Stimulated activated CD8-positive, alpha-beta memory T cell treated with anti-CD3 and anti-CD28 coated beads, Interleukin-15, amount 100 ng/mL, for 48 hours (primary cell): ENCODE measurements around the gene MBOAT2.
"Not testable (repeated sequence)": the region's sequence is repeated elsewhere in the genome, so short reads cannot be mapped to it uniquely, and the experiment has no call there.

ENCODE experiments used
- DNase-seq, 2 donors: peaks; one replicate each; pipeline ENCODE4 v3.0.0-alpha.2; 2020; ENCODE audit warnings: low read depth in 2 of 2

The MBOAT2 gene

GRCh38 chr2:8993196-8993901 is 10.1 kb downstream of the MBOAT2 start:
- no peak for DNase-seq

GRCh38 chr2:8992643-8993042 is 10.8 kb downstream of the MBOAT2 start:
- DNase-seq, result no peak

GRCh38 chr2:8989536-8990079 is 13.9 kb downstream of the MBOAT2 start:
- DNase-seq, result no peak

- DNase-seq, result no peak
These were observed 16.1 kb downstream of the MBOAT2 start for GRCh38 chr2:8987410-8987809.

GRCh38 chr2:8986327-8986976 is 17.0 kb downstream of the MBOAT2 start:
- DNase-seq, result no peak

GRCh38 chr2:8985561-8986326 is 17.7 kb downstream of the MBOAT2 start:
- DNase-seq, result no peak

- DNase-seq, result no peak
These were observed 18.6 kb downstream of the MBOAT2 start for GRCh38 chr2:8984855-8985254.

- DNase-seq, result no peak
These were observed 19.3 kb downstream of the MBOAT2 start for GRCh38 chr2:8984157-8984556.

- no peak for DNase-seq
These were observed 19.9 kb downstream of the MBOAT2 start for GRCh38 chr2:8983571-8983970.

GRCh38 chr2:8981876-8982275 is 21.6 kb downstream of the MBOAT2 start:
- DNase-seq, result no peak

GRCh38 chr2:8980096-8980495 is 23.4 kb downstream of the MBOAT2 start:
- no peak for DNase-seq

- no peak for DNase-seq
These were observed 25.7 kb downstream of the MBOAT2 start for GRCh38 chr2:8977758-8978157.

- DNase-seq, result no peak
These were observed 26.8 kb downstream of the MBOAT2 start for GRCh38 chr2:8976442-8977259.

- no peak for DNase-seq
These were observed 29.5 kb downstream of the MBOAT2 start for GRCh38 chr2:8974016-8974415.

GRCh38 chr2:8973017-8973416 is 30.5 kb downstream of the MBOAT2 start:
- not testable (repeated sequence) for DNase-seq

GRCh38 chr2:8972535-8972934 is 30.9 kb downstream of the MBOAT2 start:
- not testable (repeated sequence) for DNase-seq

- not testable (repeated sequence) for DNase-seq
These were observed 34.1 kb downstream of the MBOAT2 start for GRCh38 chr2:8969348-8969747.

GRCh38 chr2:8966123-8966908 is 37.2 kb downstream of the MBOAT2 start:
- no peak for DNase-seq

GRCh38 chr2:8965216-8965969 is 38.1 kb downstream of the MBOAT2 start:
- no peak for DNase-seq

- no peak for DNase-seq
These were observed 40.6 kb downstream of the MBOAT2 start for GRCh38 chr2:8962890-8963289.
